ENCODE data around the gene SNX22.

SNX22 gene

DNA sequence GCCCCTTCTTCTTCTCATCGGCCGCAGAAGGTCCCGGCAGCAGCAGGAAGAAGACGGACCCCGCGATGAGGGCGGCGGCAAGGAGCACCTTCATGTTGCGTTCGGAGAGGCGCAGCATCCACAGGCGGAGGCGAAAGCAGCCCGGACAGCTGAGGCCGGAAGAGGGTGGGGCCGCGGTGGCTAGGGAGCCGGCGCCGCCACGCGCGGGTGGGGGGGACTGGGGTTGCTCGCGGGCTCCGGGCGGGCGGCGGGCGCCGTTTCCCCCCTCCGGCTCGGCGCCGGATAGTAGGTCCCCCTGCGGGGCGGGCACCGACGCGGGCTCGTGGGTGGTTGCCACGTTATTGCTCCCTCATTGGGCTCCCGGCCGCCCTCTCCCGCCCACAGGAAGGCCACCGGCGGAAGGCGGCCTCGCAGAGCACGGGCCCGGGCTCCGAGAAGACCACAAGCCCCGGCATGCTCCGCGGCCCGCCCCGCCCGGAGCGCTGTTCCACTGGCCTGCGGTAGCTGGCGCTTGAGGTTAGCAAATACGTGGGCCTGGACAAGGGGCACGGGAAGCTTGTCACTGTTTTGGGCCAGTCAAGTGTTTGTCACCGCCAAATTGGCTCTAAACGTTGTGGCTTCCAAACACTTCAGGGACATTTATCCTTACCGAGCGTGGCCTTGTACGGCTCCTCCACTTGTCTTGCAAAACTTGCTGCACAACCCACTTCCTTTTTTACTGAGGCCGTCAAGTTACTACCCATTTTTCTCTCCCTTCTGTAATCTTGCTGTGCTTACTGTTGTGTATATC lies 11.5 kb downstream of the SNX22 start, which contains the start of gene PPIB:
Gene PPIB, minus strand, starts transcription at position 154 of the 790 bp plus-strand sequence. Its CDS starts 36 bp downstream, at position 118.
- Mint-ChIP-seq H3K9me3 (no peaks in the 10 kb centered on the region), H3K27me3 (ENCODE audit: low read depth) (no peaks in the 10 kb centered on the region), H3K36me3 (ENCODE audit: low read depth) (peaks cover 25% of the 10 kb centered on the region), H3K27ac (peak within 1 kb of the TSS; percentile 86 to 95 (median 93)), H3K4me3 (peak within 1 kb of the TSS; percentile 80 to 95 (median 88)), H3K4me1 (peaks cover 46% of the 10 kb centered on the region)
- TF ChIP-seq, protein P1, sequence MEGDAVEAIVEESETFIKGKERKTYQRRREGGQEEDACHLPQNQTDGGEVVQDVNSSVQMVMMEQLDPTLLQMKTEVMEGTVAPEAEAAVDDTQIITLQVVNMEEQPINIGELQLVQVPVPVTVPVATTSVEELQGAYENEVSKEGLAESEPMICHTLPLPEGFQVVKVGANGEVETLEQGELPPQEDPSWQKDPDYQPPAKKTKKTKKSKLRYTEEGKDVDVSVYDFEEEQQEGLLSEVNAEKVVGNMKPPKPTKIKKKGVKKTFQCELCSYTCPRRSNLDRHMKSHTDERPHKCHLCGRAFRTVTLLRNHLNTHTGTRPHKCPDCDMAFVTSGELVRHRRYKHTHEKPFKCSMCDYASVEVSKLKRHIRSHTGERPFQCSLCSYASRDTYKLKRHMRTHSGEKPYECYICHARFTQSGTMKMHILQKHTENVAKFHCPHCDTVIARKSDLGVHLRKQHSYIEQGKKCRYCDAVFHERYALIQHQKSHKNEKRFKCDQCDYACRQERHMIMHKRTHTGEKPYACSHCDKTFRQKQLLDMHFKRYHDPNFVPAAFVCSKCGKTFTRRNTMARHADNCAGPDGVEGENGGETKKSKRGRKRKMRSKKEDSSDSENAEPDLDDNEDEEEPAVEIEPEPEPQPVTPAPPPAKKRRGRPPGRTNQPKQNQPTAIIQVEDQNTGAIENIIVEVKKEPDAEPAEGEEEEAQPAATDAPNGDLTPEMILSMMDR (IDR thresholded peaks at IDR 0.05; ENCODE audit: unreplicated experiment in 3 of 3): peak; percentile 30 to 48 (median 46)

DNA sequence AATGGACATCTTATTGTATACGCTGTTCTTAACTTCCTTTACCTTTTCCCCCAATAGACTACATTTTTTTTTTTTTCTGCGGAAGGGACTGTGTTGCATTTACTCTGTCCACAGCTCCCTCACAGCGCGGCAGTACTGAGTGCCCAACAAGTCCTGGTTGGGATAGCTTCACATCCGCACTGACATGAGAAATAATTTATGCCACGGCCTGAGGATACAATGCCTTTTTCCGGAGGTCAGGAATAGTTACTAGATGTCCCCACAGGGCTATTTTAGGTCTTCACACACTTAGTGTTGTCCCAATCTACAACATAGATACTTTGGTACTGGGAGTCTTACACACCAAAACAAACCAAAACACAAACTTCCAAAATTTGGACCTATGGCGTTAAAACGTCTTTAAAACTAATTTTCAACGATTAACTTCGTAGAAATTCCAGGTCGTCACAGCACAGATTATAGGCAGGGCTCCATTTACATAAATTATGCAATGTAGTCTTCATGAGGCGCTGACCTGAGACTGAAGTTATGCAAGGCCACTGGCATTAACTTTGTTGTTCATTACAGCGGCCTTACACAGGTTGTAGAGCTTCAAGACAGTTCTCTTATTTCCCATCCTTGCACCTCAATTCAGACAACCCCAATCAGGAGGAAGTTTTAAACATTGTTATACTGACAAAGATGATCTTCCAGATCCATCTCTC lies 12.3 kb downstream of the SNX22 start:
- H3K9me3 Mint-ChIP-seq: no peaks in the 10 kb centered on the region
- peak overlapping the region; percentile 86 to 94 (median 93) for H3K27ac Mint-ChIP-seq
- peak overlapping the region; percentile 80 to 87 (median 87) for H3K4me3 Mint-ChIP-seq
- H3K27me3 Mint-ChIP-seq (ENCODE audit: low read depth): no peaks in the 10 kb centered on the region
- H3K36me3 Mint-ChIP-seq (ENCODE audit: low read depth): peaks cover 19% of the 10 kb centered on the region
- TF ChIP-seq, protein P1 (IDR thresholded peaks at IDR 0.05; ENCODE audit: unreplicated experiment in 3 of 3): no peak
- peaks cover 40% of the 10 kb centered on the region for H3K4me1 Mint-ChIP-seq

DNA sequence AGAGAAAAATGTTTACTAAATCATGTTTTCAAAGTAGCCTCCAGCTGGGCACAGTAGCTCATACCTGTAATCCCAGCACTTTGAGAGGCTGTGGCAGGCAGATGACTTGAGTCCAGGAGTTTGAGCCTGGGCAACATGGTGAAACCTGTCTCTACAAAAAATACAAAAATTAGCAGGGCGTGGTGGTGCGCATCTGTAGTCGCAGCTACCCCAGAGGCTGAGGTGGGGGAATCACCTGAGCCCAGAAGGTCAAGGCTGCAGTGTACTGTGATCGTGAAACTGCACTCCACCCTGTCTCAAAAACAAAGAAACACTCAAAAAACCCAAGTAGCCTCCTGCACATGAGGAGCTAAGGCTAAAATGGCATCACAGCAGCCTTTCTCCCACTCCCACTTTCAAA lies 12.9 kb downstream of the SNX22 start:
- peak overlapping the region; percentile 52 to 87 (median 72) for H3K4me3 Mint-ChIP-seq
- TF ChIP-seq, protein P1 (IDR thresholded peaks at IDR 0.05; ENCODE audit: unreplicated experiment in 3 of 3): no peak
- H3K4me1 Mint-ChIP-seq: peaks cover 38% of the 10 kb centered on the region
- peak overlapping the region; percentile 86 to 94 (median 93) for H3K27ac Mint-ChIP-seq
- H3K27me3 Mint-ChIP-seq (ENCODE audit: low read depth): no peaks in the 10 kb centered on the region
- peaks cover 16% of the 10 kb centered on the region for H3K36me3 Mint-ChIP-seq (ENCODE audit: low read depth)
- no peaks in the 10 kb centered on the region for H3K9me3 Mint-ChIP-seq

DNA sequence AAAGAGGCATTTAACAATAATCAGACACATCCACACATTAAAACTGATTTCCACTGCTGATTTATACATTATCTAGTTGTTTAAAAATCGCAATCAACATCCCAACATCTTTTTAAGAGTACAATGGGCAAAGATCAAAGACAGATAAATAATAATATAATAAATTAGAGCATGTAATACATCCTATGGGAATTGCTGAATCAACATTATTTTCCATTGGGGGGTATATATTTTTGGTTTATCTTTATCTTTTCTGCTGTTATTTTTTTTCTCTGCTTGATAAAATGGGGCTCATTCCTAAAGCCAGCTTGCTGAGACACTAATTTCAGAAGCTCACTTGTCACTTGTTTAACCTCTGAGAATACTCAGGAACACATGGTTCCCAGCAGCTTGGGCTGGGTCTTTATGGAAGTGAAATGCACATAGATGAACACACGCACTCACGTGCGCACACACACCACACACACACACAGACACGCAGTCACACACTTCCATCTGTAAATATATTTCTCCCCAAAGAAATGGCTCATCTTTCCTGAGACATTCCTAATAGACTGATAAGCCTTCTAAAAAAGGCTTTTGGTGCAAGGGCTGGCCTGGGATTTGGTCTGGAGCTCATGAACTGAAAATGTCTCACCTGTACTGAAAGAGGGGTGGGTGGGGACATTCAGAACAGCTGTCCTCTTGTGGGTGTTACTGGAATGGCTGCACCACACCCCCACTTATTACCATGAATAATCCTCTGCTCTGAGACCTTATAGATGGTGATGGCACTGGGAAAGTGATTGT lies 14.8 kb downstream of the SNX22 start:
- peak overlapping the region; percentile 20 to 37 (median 35) for H3K27ac Mint-ChIP-seq
- TF ChIP-seq, protein P1 (IDR thresholded peaks at IDR 0.05; ENCODE audit: unreplicated experiment in 3 of 3): no peak
- no peaks in the 10 kb centered on the region for H3K9me3 Mint-ChIP-seq
- peaks cover 28% of the 10 kb centered on the region for H3K4me1 Mint-ChIP-seq
- peaks cover 19% of the 10 kb centered on the region for H3K36me3 Mint-ChIP-seq (ENCODE audit: low read depth)
- no peaks in the 10 kb centered on the region for H3K27me3 Mint-ChIP-seq (ENCODE audit: low read depth)
- no peak overlapping the region for H3K4me3 Mint-ChIP-seq

DNA sequence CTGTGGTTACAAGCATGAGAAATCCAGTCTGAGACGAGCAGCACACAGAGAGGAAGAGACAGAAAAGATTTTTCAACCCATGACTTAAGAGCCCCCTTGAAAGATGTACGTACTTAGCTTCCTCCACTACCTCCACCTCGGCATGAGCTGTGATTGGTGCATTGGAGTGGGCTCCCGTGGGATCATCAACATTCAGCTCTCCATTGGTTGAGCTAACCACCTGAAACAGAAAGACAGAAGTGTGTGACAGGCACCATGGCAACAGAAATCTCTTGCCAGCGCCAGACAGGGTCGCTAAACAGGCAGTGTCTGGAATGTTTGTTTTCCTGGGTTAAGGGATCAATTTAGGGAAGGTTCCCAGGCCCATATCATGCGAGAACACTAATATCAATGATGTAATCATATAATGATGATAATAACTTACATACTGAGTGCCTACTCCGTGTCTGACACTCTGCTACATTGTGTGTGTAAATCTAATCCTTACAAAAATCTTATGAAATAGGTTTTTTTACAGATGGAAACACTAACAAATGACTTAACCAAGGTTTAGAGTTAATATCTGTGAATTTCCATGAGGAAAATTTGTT lies 28.8 kb downstream of the SNX22 start:
- peaks cover 3% of the 10 kb centered on the region for H3K27me3 Mint-ChIP-seq (ENCODE audit: low read depth)
- TF ChIP-seq, protein P1 (IDR thresholded peaks at IDR 0.05; ENCODE audit: unreplicated experiment in 3 of 3): no peak
- no peaks in the 10 kb centered on the region for H3K9me3 Mint-ChIP-seq
- peak overlapping the region in 1 of 3 experiments; percentile 38 for H3K27ac Mint-ChIP-seq
- H3K4me1 Mint-ChIP-seq: no peaks in the 10 kb centered on the region
- no peak overlapping the region for H3K4me3 Mint-ChIP-seq
- peaks cover 31% of the 10 kb centered on the region for H3K36me3 Mint-ChIP-seq (ENCODE audit: low read depth)

Data from nephron (organoid).